K562 (cell line): ENCODE data around the gene ACTRT3. TPM values are rescaled to one million over a fixed set of nuclear protein-coding genes. Genes with fewer than 3 reads are reported as not detected.

Experiments used
- BCL6 ChIP-seq: fragments of 250-450 bp; sonication (Bioruptor Pico); IDR thresholded peaks from 2 replicates; pipeline ENCODE4 v1.4.0; 2020
- BHLHE40 ChIP-seq: IDR thresholded peaks from 2 replicates; pipeline ENCODE4 v1.6.1; 2011; ENCODE audit warnings: low read length, improper control_type of control experiment
- BRD4 ChIP-seq: fragments of 200-600 bp; sonication (generic); IDR thresholded peaks from 2 replicates; pipeline ENCODE4 v1.6.1; 2017; ENCODE audit warnings: inconsistent platforms
- CHD1 ChIP-seq: fragments of 200-600 bp; sonication (generic); IDR thresholded peaks from one replicate; pipeline ENCODE4 v1.6.1; 2012; ENCODE audit warnings: mild to moderate bottlenecking, moderate library complexity, low read length, inconsistent platforms
- CHD2 ChIP-seq: IDR thresholded peaks from 2 replicates; pipeline ENCODE4 v1.6.1; 2011; ENCODE audit warnings: low read depth, low read length
- E2F8 ChIP-seq: fragments of 450-650 bp; IDR thresholded peaks from 2 replicates; pipeline ENCODE4 v1.7.1; 2018; ENCODE audit warnings: mild to moderate bottlenecking, low read depth; ENCODE audit not compliant: partially characterized antibody
- HMG20B ChIP-seq: fragments of 250-450 bp; sonication (Bioruptor Pico); IDR thresholded peaks from 2 replicates; pipeline ENCODE4 v1.5.0; 2021; ENCODE audit warnings: mild to moderate bottlenecking
- HNRNPLL ChIP-seq: fragments of 200-400 bp; formaldehyde crosslinking; IDR thresholded peaks from 2 replicates; pipeline ENCODE4 v1.6.1; 2017; ENCODE audit warnings: low read length, low read depth, mild to moderate bottlenecking; ENCODE audit not compliant: poor library complexity, severe bottlenecking
- PHF8 ChIP-seq: fragments of 200-600 bp; sonication (generic); IDR thresholded peaks from 2 replicates; pipeline ENCODE4 v1.6.1; 2012; ENCODE audit warnings: mixed run types, mild to moderate bottlenecking, inconsistent platforms, low read length, moderate library complexity, borderline replicate concordance
- PTTG1 ChIP-seq: fragments of 450-650 bp; IDR thresholded peaks from 2 replicates; pipeline ENCODE4 v1.6.1; 2016; ENCODE audit warnings: low read depth, mild to moderate bottlenecking, missing genetic modification characterization, missing compliant biosample characterization
- SNRNP70 ChIP-seq: fragments of 200-400 bp; formaldehyde crosslinking; optimal IDR thresholded peaks from 2 replicates; pipeline ENCODE3; 2017; ENCODE audit warnings: low read depth, low read length
- ZNF263 ChIP-seq: sonication (generic); formaldehyde crosslinking; IDR thresholded peaks from 2 replicates; pipeline ENCODE4 v1.8.0; 2022; ENCODE audit warnings: mild to moderate bottlenecking, missing genetic modification reagents, borderline replicate concordance
- ZNF586 ChIP-seq: fragments of 450-650 bp; formaldehyde crosslinking; conservative IDR thresholded peaks from 2 replicates; pipeline ENCODE4 v1.4.0; 2020; ENCODE audit warnings: mild to moderate bottlenecking, moderate library complexity
- ZNF699 ChIP-seq: fragments of 250-450 bp; sonication (Bioruptor Pico); IDR thresholded peaks from 2 replicates; pipeline ENCODE4 v1.8.0; 2021; ENCODE audit warnings: mild to moderate bottlenecking, moderate library complexity; ENCODE audit not compliant: insufficient replicate concordance
- ZSCAN32 ChIP-seq: fragments of 450-650 bp; formaldehyde crosslinking; IDR thresholded peaks from 2 replicates; pipeline ENCODE4 v1.4.0; 2020; ENCODE audit warnings: mild to moderate bottlenecking, moderate library complexity
- polyA plus RNA-seq, 8 experiments: library from polyadenylated mRNA; depleted of rRNA in 4 of 8; stranded (reverse) in 5 of 8; unstranded in 3 of 8; fragments of >200 nt; fragmentation: Nextera tagmentation in 2 of 8; fragmentation: Illumina TruSeq in 1 of 8; extraction: Ambion mirVana in 2 of 8; extraction: Trizol in 1 of 8; gene quantifications; 2 replicates each; pipeline versions ENCODE4 v1.2.1 to v1.2.3, GENCODE V29; 2011 to 2014; ENCODE audit warnings: inconsistent platforms in 1 of 8, missing spikeins in 1 of 8
- total RNA-seq, 7 experiments: library from RNA; depleted of rRNA in 6 of 7; stranded (reverse); fragments of >200 nt in 6 of 7; fragmentation: Illumina TruSeq in 2 of 7; extraction: Trizol in 2 of 7; gene quantifications; 2 replicates each; pipeline versions ENCODE4 v1.2.1 to v1.2.3, GENCODE V29; 2011 to 2021; ENCODE audit warnings: low replicate concordance in 1 of 7
- TF ChIP-seq, protein P1 (sequence below), 2 experiments: fragments of 450-650 bp in 1 of 2; sonication (generic) in 1 of 2; formaldehyde crosslinking in 1 of 2; IDR thresholded peaks; 2 replicates each; pipeline versions ENCODE4 v1.7.1 to v1.9.0; 2016 to 2022; ENCODE audit warnings: inconsistent platforms in 1 of 2, mild to moderate bottlenecking in 1 of 2, missing genetic modification reagents in 1 of 2
- TF ChIP-seq, protein P2 (sequence below): fragments of 250-450 bp; sonication (Bioruptor Pico); IDR thresholded peaks from 2 replicates; pipeline ENCODE4 v1.9.0; 2021; ENCODE audit warnings: mild to moderate bottlenecking

The ACTRT3 gene
- total and polyA plus RNA-seq, 9 of the 15 experiments (the other 6 are each of a cell fraction or from before 2014, with no cell fraction given), result 0.06 to 0.11 (median 0.07) TPM; not detected in 5

GRCh38 chr3:169781209-169781855 lies 12.0 kb upstream of the ACTRT3 start (continued):
- TF ChIP-seq, protein P1, sequence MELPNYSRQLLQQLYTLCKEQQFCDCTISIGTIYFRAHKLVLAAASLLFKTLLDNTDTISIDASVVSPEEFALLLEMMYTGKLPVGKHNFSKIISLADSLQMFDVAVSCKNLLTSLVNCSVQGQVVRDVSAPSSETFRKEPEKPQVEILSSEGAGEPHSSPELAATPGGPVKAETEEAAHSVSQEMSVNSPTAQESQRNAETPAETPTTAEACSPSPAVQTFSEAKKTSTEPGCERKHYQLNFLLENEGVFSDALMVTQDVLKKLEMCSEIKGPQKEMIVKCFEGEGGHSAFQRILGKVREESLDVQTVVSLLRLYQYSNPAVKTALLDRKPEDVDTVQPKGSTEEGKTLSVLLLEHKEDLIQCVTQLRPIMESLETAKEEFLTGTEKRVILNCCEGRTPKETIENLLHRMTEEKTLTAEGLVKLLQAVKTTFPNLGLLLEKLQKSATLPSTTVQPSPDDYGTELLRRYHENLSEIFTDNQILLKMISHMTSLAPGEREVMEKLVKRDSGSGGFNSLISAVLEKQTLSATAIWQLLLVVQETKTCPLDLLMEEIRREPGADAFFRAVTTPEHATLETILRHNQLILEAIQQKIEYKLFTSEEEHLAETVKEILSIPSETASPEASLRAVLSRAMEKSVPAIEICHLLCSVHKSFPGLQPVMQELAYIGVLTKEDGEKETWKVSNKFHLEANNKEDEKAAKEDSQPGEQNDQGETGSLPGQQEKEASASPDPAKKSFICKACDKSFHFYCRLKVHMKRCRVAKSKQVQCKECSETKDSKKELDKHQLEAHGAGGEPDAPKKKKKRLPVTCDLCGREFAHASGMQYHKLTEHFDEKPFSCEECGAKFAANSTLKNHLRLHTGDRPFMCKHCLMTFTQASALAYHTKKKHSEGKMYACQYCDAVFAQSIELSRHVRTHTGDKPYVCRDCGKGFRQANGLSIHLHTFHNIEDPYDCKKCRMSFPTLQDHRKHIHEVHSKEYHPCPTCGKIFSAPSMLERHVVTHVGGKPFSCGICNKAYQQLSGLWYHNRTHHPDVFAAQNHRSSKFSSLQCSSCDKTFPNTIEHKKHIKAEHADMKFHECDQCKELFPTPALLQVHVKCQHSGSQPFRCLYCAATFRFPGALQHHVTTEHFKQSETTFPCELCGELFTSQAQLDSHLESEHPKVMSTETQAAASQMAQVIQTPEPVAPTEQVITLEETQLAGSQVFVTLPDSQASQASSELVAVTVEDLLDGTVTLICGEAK (IDR thresholded peaks at IDR 0.05), result no peak
- TF ChIP-seq, protein P1 (CRISPR knock-in tag; IDR thresholded peaks at IDR 0.05), result no peak
- TF ChIP-seq HNRNPLL, result no peak
- no peak for TF ChIP-seq CHD2
- TF ChIP-seq PHF8, result no peak
- no peak for TF ChIP-seq ZNF263
- TF ChIP-seq SNRNP70, result no peak
- TF ChIP-seq BRD4, result no peak
- TF ChIP-seq ZNF586 (CRISPR knock-in tag), result no peak
- TF ChIP-seq ZSCAN32 (CRISPR knock-in tag), result no peak
- TF ChIP-seq, protein P2, sequence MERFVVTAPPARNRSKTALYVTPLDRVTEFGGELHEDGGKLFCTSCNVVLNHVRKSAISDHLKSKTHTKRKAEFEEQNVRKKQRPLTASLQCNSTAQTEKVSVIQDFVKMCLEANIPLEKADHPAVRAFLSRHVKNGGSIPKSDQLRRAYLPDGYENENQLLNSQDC, result no peak
- TF ChIP-seq CHD1, result no peak
- TF ChIP-seq ZNF699 (CRISPR knock-in tag), result no peak
- no peak for TF ChIP-seq BHLHE40
- no peak for TF ChIP-seq E2F8
- no peak for TF ChIP-seq BCL6 (CRISPR knock-in tag)
- no peak for TF ChIP-seq PTTG1 (tag)
- TF ChIP-seq HMG20B (CRISPR knock-in tag), result no peak
